B cell (primary cell): ENCODE results near the gene SH3RF3. TPM values are rescaled to one million over a fixed set of nuclear protein-coding genes. Genes with fewer than 3 reads are reported as not detected.

Source experiments
- ATAC-seq: fragments of 200-7000 bp; cut with Tn5 transposase; one replicate; pipeline ENCODE4 v1.10.0; 2021; ENCODE audit warnings: low read depth, mild to moderate bottlenecking, moderate number of reproducible peaks, moderate library complexity
- CTCF ChIA-PET: fragments of 350-600 bp; sonication (Branson Sonifier 250); formaldehyde crosslinking; loops from one replicate; lab custom pipeline; 2021; ENCODE audit warnings: antibody characterized with exemption, inconsistent platforms; lab: Charles Lee
- POLR2A ChIA-PET: fragments of 350-600 bp; sonication (Branson Sonifier 250); formaldehyde crosslinking; loops from one replicate; lab custom pipeline; 2021; ENCODE audit warnings: antibody characterized with exemption; lab: Charles Lee
- DNase-seq: peaks from one replicate; pipeline ENCODE4 v3.0.0; 2013
- H2AFZ ChIP-seq: 2 replicates; pipeline ENCODE4 v1.6.1; 2012; ENCODE audit warnings: mild to moderate bottlenecking, low read depth, low read length; ENCODE audit not compliant: insufficient read depth, poor library complexity, severe bottlenecking
- H3K27ac ChIP-seq, 2 donors: 1 replicate in 1 of 2; 2 replicates in 1 of 2; pipeline ENCODE4 v1.5.1; 2012 to 2013; ENCODE audit warnings: low read length in 2 of 2, mild to moderate bottlenecking in 2 of 2, moderate library complexity in 1 of 2
- H3K27me3 ChIP-seq, 4 experiments: fragments of 200-600 bp in 1 of 4; sonication (generic) in 1 of 4; replicated peaks in 1 of 4; 1 replicate in 2 of 4; 2 replicates in 2 of 4; pipeline versions ENCODE4 v1.6.1 to v1.7.0; 2013 to 2016; ENCODE audit warnings: low read length in 3 of 4, mild to moderate bottlenecking in 2 of 4, mixed read lengths in 1 of 4, moderate library complexity in 1 of 4; ENCODE audit not compliant: insufficient read depth in 4 of 4, control insufficient read depth in 3 of 4; ENCODE audit errors: control extremely low read depth in 1 of 4
- H3K36me3 ChIP-seq, 2 experiments: replicated peaks in 1 of 2; 1 replicate in 1 of 2; 2 replicates in 1 of 2; pipeline versions ENCODE4 v1.6.1 to v1.7.1; 2013; ENCODE audit warnings: low read length in 1 of 2; ENCODE audit not compliant: insufficient read depth in 2 of 2, control insufficient read depth in 1 of 2; ENCODE audit errors: control extremely low read depth in 1 of 2, extremely low read depth in 1 of 2
- H3K4me1 ChIP-seq, 2 donors: fragments of 200-600 bp in 1 of 2; sonication (generic) in 1 of 2; 1 replicate in 1 of 2; 2 replicates in 1 of 2; pipeline versions ENCODE4 v1.5.1 to v1.6.1; 2013 to 2017; ENCODE audit warnings: low read length in 2 of 2; ENCODE audit not compliant: control insufficient read depth in 2 of 2, insufficient read depth in 2 of 2
- H3K4me2 ChIP-seq: replicated peaks from 2 replicates; pipeline ENCODE3; 2012; ENCODE audit warnings: mild to moderate bottlenecking, low read depth, low read length; ENCODE audit not compliant: poor library complexity, severe bottlenecking
- H3K4me3 ChIP-seq, 5 experiments: fragments of 200-600 bp in 1 of 5; sonication (generic) in 1 of 5; 1 replicate in 3 of 5; 2 replicates in 2 of 5; pipeline versions ENCODE4 v1.5.1 to v1.7.0; 2011 to 2016; ENCODE audit warnings: low read length in 4 of 5, mild to moderate bottlenecking in 4 of 5, low read depth in 2 of 5, control low read depth in 1 of 5, moderate library complexity in 1 of 5; ENCODE audit not compliant: insufficient read depth in 1 of 5; ENCODE audit errors: control extremely low read depth in 1 of 5, extremely low read depth in 1 of 5
- H3K79me2 ChIP-seq: fragments of 200-600 bp; sonication (generic); one replicate; pipeline ENCODE4 v1.6.0; 2016; ENCODE audit warnings: low read length; ENCODE audit not compliant: control insufficient read depth, insufficient read depth
- H3K9ac ChIP-seq: fragments of 200-600 bp; sonication (generic); 2 replicates; pipeline ENCODE4 v1.6.1; 2017; ENCODE audit warnings: mild to moderate bottlenecking, low read length, moderate library complexity
- H3K9me3 ChIP-seq, 3 donors: one replicate each; pipeline versions ENCODE4 v1.6.1 to v1.7.1; 2013; ENCODE audit warnings: low read length in 2 of 3; ENCODE audit not compliant: control insufficient read depth in 2 of 3, insufficient read depth in 1 of 3; ENCODE audit errors: control extremely low read depth in 1 of 3
- H4K20me1 ChIP-seq: 2 replicates; pipeline ENCODE4 v1.6.0; 2012; ENCODE audit warnings: mild to moderate bottlenecking, low read length; ENCODE audit not compliant: insufficient read depth, control insufficient read depth, poor library complexity, severe bottlenecking
- H3K27ac Mint-ChIP-seq: one replicate; pipeline ENCODE4 v1.8.0; 2021; ENCODE audit warnings: mixed read lengths
- H3K27me3 Mint-ChIP-seq: one replicate; pipeline ENCODE4 v1.8.0; 2021; ENCODE audit warnings: mixed read lengths
- H3K4me1 Mint-ChIP-seq: one replicate; pipeline ENCODE4 v1.8.0; 2021; ENCODE audit warnings: mixed read lengths
- H3K4me3 Mint-ChIP-seq: one replicate; pipeline ENCODE4 v1.8.0; 2021; ENCODE audit warnings: mixed read lengths
- H3K9me3 Mint-ChIP-seq: one replicate; pipeline ENCODE4 v1.8.0; 2022; ENCODE audit warnings: mixed read lengths; ENCODE audit not compliant: insufficient read depth
- EZH2 ChIP-seq: IDR thresholded peaks from 2 replicates; pipeline ENCODE4 v1.6.1; 2012; ENCODE audit warnings: borderline replicate concordance, low read depth, mild to moderate bottlenecking, moderate library complexity, low read length; ENCODE audit not compliant: insufficient read depth, poor library complexity, severe bottlenecking
- whole genome bisulfite sequencing: methylation state at CpG from one replicate; pipeline ENCODE4 v1.1.5; 2013; ENCODE audit warnings: missing lambda C conversion rate; ENCODE audit not compliant: insufficient coverage; 5-methylcytosine and 5-hydroxymethylcytosine counted together
- intact Hi-C: fragments of 100-400 bp; cut with micrococcal nuclease; formaldehyde crosslinking; loops from one replicate; pipeline ENCODE4 v1.10.0; 2022
- polyA plus RNA-seq: library from polyadenylated mRNA; depleted of rRNA; stranded (reverse); fragments of >200 nt; gene quantifications from 2 replicates; pipeline ENCODE4 v1.2.3, GENCODE V29; 2012
- total RNA-seq, 2 donors: library from RNA; stranded (reverse); fragments of 120-200 nt in 1 of 2; gene quantifications; 1 replicate in 1 of 2; 2 replicates in 1 of 2; pipeline versions ENCODE4 v1.2.3 to v1.2.4, GENCODE V29; 2013 to 2022
- TF ChIP-seq, protein P1 (sequence below): fragments of 200-600 bp; IDR thresholded peaks from one replicate; pipeline ENCODE4 v1.8.0; 2022; ENCODE audit warnings: antibody characterized with exemption, mild to moderate bottlenecking

The SH3RF3 gene
- total and polyA plus RNA-seq, 2 donors (not counting 1 experiment from before 2014, with no cell fraction given): 0.07 to 1.2 TPM

DNA sequence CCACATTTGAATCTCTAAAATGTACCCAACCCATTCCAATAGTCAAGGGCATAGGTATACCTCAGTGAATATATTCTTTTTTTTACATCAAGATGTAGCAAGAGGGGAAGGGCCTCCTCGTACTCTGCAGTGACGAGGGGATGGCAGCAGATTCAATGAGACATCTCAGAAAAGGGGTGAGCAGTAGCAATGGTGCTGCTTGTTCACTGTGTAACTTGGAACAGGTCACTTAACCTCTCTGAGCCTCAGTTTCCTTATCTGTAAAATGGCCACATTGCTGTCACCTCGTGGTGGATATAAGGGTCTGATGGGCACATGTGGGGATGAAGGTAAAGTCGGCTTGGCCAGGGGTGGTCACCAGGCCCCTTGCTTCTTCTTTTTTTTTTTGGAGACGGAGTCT, 263.1 kb downstream of the SH3RF3 start:
- Histone ChIP-seq H3K4me1 (no peaks in the 10 kb centered on the region), H3K79me2 (no peaks in the 10 kb centered on the region), H3K4me2 (no peak overlapping the region), H3K4me3 (no peak overlapping the region), H3K27ac (no peak overlapping the region), H3K36me3 (no peaks in the 10 kb centered on the region), H2AFZ (no peak overlapping the region), H3K9ac (no peak overlapping the region), H3K27me3 (no peaks in the 10 kb centered on the region), H4K20me1 (no peaks in the 10 kb centered on the region), H3K9me3 (peaks cover 0 to 5% (median 0%) of the 10 kb centered on the region in 3 donors)
- ChIA-PET CTCF (no interaction called here), POLR2A (no interaction called here)
- ATAC-seq (no peak), DNase-seq (no peak)
- 96% methylated on average over 4 of the region's 5 CpGs for WGBS
- TF ChIP-seq EZH2: no peak
- TF ChIP-seq, protein P1, sequence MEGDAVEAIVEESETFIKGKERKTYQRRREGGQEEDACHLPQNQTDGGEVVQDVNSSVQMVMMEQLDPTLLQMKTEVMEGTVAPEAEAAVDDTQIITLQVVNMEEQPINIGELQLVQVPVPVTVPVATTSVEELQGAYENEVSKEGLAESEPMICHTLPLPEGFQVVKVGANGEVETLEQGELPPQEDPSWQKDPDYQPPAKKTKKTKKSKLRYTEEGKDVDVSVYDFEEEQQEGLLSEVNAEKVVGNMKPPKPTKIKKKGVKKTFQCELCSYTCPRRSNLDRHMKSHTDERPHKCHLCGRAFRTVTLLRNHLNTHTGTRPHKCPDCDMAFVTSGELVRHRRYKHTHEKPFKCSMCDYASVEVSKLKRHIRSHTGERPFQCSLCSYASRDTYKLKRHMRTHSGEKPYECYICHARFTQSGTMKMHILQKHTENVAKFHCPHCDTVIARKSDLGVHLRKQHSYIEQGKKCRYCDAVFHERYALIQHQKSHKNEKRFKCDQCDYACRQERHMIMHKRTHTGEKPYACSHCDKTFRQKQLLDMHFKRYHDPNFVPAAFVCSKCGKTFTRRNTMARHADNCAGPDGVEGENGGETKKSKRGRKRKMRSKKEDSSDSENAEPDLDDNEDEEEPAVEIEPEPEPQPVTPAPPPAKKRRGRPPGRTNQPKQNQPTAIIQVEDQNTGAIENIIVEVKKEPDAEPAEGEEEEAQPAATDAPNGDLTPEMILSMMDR: no peak
- Mint-ChIP-seq H3K4me3 (no peak overlapping the region), H3K27me3 (no peaks in the 10 kb centered on the region), H3K27ac (no peak overlapping the region), H3K4me1 (peaks cover 1% of the 10 kb centered on the region), H3K9me3 (no peaks in the 10 kb centered on the region)
- intact Hi-C loops: no loop called here

DNA sequence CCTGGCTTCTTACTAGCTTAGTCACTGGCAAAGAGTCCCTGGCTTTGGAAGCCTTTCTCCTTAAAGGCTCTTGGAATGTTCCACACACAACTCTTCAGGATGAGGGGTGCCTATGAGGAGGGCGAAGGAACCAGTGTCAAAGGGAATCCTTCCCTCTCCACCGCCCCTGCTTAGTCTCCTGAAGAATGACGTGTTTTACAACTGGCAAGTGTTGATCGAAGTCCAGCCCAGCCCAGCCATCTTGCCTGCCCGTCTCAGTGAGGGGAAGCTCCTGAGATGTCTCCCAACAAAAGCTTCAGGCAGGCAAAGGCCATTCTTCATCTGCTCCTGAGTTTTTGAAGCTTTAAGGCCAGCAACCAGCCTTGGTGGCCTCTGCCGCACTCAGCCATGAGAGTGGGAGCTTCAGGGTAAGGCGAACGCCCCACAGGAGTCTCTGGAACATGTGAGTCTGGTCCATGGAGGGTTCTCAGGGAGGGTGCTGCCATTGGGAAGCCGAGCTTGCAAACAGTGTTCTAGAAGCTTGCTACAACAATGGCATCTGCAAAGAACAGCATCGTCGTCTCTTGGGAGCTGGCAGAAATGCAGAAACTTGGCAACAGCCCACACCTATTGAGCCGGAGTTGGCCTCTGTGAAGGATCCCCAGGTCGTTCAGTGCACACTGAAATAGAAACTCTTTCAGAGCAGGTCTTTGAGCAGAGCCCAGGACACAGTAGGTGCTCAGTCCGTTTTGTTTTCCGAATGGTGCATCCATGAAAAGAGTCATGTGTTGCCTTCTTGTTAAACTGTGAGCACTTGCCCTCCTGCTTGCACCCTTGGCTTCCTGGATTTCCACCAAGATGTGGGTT, 264.0 kb downstream of the SH3RF3 start:
- DNase-seq: no peak
- Mint-ChIP-seq H3K27ac (no peak overlapping the region), H3K9me3 (no peaks in the 10 kb centered on the region), H3K4me3 (no peak overlapping the region), H3K27me3 (no peaks in the 10 kb centered on the region), H3K4me1 (peaks cover 1% of the 10 kb centered on the region)
- Histone ChIP-seq H4K20me1 (no peaks in the 10 kb centered on the region), H3K79me2 (no peaks in the 10 kb centered on the region), H3K9ac (no peak overlapping the region), H3K4me3 (no peak overlapping the region), H3K27me3 (peaks cover 0 to 2% (median 0%) of the 10 kb centered on the region in 4 experiments), H3K27ac (no peak overlapping the region), H3K9me3 (no peaks in the 10 kb centered on the region), H3K4me2 (no peak overlapping the region), H3K4me1 (no peaks in the 10 kb centered on the region), H3K36me3 (no peaks in the 10 kb centered on the region), H2AFZ (no peak overlapping the region)
- intact Hi-C loops: no loop called here
- ChIA-PET CTCF (no interaction called here), POLR2A (no interaction called here)
- TF ChIP-seq, protein P1: no peak
- no peak for TF ChIP-seq EZH2
- ATAC-seq: no peak
- 91% methylated on average over 14 of the region's 15 CpGs for WGBS
